ENCODE data around the gene FGF13. TPM values are rescaled to one million over a fixed set of nuclear protein-coding genes. Genes with fewer than 3 reads are reported as not detected.
A peak's percentile ranks its signal among the peaks of the same experiment; 100 is the strongest.

Gene FGF13
- total RNA-seq, result not detected

GRCh38 chrX:138711399-138712347 is at the start of gene FGF13:
Gene FGF13 (minus strand): TSS chrX:138711717. CDS start chrX:138711003, 714 bp downstream.
- no peak for DNase-seq

DNA sequence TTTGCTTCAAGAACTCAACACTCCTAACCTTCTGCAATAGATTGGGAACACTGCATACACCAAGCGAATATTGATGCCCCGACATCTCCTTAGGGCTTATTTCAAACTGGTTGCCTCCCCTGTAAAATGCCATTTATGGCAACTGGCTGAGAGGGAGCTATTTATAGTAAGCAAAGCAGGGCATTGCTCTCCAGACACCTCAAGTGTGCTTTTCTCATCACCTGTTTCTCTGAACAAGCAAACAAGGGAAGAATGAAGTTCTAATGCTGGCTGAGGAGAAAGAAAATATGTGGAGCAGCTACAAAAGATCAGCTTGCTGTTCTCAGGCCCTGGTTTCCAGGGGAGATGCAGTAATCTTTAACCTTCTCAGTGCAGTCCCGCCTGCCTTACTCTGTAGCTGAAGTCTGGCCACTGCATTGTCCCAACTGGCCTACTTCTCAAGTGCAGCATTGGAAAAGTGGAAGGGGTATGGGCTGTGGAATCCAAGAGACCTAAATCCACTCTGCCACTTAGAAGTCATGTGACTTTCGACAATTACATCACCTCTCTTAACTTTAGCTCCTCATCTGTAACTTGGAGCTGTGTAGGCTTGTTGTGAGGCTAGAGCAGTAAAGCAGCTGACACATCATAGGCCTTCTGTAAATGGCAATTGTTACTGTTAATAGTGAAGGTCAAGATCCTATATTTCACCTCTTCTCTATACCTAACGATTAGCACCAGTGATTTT is 47.9 kb upstream of the FGF13 start:
- DNase-seq, result no peak

DNA sequence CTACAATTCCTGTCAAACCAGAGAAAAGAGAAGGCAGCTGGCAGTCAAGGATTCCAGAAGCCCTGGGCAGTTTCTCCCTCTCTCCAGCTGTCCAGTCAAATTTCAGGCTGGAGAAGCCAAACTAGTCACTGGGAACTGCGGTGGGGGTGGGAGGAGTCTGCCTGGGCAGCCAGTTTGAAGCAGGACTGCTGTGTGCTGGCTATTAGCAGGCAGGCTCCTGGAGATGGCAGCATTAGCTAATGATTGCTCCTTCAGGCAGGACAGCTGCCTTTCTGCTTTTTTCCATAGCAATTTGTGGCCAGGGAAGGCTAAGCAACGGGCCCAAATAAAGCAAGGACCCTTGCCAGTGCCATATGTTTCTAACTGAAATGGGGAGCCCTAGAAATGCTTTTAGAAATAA is 44.7 kb upstream of the FGF13 start:
- DNase-seq, result no peak

GRCh38 chrX:138754861-138755260 is 43.3 kb upstream of the FGF13 start:
- no peak for DNase-seq

DNA sequence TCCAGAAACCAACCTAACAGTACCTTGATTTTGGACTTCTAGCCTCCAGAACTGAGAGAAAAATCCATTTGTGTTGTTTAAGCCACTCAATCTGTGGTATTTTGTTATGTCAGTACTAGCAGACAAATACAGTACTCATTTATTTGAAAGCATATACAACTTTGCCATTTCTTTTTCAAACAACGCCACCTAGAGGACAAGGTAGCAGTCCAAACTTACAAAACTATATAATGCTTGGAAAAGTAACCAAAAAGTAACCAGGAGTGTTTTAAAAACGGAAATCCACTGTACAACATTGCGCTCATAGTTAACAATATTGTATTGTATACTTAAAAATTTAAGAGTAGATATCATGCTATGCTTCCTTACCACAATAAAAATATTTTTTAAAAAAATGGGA is 37.0 kb upstream of the FGF13 start:
- no peak for DNase-seq

- DNase-seq, result peak; percentile 7
These were observed 33.7 kb upstream of the FGF13 start for GRCh38 chrX:138745196-138745595.

DNA sequence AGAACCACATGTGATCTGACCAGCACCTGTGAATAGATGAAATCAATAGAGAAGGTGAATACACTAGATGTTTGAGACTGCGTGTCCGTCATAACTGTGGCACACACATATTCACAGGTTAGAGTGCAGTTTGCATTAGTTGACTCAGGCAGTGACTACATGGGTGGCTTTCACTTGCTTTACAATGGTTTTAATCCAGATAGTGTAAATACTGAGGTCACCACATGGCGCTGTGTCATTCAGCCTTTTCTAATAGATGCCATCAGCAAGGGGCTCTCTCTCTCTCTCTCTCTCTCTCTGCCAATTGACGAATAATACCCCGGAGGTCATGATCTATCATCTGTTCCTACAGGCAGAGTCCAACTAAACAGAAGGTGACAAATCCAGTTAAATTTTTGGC is 30.7 kb upstream of the FGF13 start:
- DNase-seq, result no peak

GRCh38 chrX:138740341-138740740 is 28.8 kb upstream of the FGF13 start:
- no peak for DNase-seq

DNA sequence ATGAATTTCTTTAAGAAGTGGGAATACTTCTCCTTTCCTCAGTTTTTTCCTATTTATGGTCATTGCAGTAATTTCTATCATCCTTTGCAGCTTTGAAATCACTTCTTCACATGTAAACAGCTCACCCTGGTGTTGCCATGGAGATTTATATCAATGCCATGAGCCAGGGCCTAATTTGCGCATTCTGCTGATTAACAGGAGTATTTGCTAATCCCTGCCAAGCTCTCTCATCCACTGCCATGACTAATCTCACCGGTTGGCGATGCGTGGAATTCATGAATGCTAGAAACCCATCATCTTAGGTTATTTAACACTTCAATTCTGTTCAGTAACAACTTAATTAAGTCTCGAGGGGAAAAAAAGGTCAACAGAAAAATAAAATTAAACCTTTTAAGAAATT is 11.8 kb upstream of the FGF13 start:
- no peak for DNase-seq

GRCh38 chrX:138719396-138719795 is 7.9 kb upstream of the FGF13 start:
- DNase-seq, result no peak

- DNase-seq, result no peak
These were observed 7.4 kb upstream of the FGF13 start for GRCh38 chrX:138718941-138719340.

DNA sequence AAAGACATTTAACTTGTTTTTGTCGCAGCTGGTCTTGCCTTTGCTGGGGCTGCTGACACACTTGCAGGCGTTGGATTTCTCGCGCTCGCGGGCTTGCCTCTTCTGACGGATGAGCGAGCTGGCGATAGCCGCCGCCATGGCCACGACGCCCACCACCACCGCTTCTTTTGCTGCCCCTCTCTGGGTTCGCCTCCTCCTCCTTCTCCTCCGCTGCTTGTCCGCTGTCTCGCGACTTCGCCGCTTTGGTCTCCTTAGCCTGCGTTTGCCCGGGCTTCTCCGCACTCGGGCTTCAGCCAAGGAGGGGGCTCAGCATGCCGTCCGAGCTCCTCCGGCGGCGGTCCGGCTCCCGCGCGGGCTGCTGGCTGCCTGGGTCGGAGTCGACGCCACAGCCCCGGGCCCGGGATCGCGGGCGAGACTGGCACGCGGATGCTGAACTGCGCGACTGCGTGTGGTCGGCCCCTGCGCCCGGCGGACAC is 613 bp downstream of the FGF13 start:
- no peak for DNase-seq

DNA sequence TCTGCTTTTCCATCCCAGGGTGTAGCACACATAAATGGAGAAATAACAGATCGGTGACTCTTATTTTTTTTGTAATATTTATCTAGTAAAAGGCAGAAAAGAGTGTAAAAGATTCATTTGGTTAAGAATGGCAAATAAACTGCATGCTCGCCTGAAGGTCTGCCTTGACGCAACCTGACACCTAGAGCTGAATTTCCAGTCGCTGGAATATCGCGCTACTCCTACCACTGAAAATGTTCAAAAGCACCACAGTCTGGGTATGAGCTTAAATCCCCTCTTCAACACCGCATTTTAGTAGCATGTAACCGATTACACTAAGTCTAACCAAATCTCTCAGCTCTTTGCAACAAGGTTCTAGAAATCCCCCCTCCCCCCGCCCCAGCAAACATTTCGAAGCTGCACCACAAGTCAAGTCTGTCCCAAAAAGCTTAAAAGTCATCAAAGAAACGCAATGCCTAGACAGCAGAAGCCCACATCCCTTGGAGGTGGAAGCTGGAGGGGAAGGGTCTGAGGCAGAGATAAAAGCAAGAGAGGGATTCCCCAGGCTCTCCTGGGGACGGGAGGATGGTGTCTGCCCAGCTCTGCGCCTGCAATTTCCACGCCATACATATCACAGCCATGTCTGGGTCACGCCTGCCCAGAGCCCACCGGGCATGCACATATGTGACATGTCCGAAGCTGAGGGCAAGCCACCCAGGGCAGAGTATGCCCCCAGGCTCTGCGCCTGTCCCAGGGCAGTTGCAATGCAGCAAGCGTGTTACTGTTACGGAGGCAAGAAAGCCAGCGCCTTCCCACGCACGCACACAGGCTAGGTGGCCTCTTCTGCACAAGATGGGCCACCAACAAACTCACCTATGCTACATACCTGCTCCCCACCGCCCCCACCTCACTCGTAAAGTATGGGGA is 1.4 kb downstream of the FGF13 start:
- DNase-seq, result no peak

DNA sequence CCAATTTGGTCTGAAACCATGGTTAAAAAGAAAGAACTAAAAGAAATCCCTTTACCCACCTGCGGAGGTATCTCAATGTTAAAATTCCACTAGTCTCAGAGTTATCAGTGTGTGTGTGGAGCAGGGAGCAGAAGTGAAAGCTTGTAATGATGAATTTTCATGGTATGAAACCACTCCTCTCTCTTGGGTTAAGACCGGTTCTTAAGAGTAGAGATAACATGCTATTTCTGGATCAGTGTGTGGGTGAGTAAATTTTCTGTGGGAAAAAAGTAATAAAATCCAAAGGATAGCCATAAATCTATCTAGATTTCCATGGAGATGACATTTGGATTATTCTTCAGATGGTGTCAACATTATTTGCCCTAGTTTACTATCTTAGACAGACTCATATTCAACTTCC is 3.2 kb downstream of the FGF13 start:
- DNase-seq, result no peak

DNA sequence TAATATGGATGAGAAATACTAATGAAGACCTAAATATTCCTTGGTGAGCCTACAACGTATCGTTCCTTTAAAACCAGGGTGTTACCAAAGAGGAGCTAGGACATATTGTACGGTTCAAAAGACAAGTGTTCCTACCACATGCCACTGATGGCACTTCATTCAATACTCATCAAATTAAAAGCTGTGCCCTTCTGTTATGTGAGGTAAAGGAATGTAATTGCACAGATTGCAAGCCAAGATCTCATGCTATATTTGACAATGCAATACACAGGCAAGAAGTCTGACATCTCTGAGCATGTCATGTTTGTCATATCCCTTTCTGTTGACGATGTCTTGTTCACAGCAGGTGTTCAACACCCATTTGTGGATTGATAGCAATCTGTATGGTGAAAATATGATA is 6.9 kb downstream of the FGF13 start:
- DNase-seq, result no peak

DNA sequence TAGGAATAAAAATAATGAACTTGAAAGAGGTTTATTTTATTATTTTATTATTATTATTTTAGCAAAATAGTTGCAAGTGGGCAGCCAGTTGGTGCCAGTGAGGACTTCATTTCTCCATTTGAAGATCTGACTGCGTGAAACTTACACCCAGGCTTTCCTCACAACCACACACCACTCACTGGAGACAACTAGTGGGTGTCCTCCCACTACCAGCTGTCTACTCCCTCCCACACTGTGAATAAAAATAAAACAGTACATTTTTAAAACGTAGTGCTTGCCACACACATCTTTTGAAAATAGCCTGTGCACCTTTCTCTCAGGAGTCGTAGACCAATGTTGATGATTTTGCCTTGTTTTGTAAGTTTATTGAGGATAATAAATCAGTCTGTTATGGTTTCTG is 7.4 kb downstream of the FGF13 start:
- DNase-seq, result no peak

- no peak for DNase-seq
These were observed 18.9 kb downstream of the FGF13 start for GRCh38 chrX:138692591-138692990.

GRCh38 chrX:138691186-138691585 is 20.3 kb downstream of the FGF13 start:
- no peak for DNase-seq

- DNase-seq, result no peak
These were observed 20.9 kb downstream of the FGF13 start for GRCh38 chrX:138690591-138690990.

GRCh38 chrX:138683600-138683999 is 27.9 kb downstream of the FGF13 start:
- no peak for DNase-seq

GRCh38 chrX:138669693-138670092 is 41.8 kb downstream of the FGF13 start:
- DNase-seq, result no peak

DNA sequence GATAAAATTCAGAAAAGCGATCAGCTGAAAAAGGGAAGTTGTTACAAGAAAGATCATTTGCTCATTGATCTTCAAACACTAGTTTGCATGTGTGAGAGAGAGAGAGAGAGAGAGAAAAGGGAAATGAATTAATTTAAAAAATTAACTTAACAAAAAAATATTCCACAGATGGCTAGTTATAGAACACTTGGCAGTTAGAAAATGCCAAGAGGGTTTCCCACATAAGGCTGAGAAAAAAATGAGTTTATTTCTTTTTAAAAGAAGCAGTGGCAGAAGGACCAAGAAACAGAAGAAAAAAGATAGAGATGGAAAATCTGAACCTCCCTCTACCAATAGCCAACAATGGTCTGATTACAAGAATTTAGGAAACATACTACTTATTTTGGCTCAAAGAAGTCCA is 47.1 kb downstream of the FGF13 start:
- DNase-seq, result no peak

DNA sequence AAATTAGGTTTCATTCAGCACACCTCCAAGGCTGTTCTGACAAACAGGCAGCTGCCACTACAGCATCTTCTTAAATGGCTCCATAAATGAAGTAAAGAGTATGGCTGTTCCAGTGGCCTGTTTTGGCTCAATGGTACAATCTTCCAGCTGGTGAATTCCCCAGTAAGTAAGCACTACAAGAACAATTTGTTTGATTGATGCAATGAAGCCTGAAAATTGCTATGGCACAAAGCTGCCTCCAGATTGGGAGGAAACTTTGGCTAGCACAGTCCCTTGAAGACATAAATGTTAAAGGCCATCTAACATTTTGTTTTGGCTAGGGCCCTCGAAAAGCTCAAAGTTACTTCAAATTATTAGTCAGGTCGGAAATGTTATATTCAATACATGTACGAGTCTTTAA is 47.5 kb downstream of the FGF13 start:
- DNase-seq, result no peak
